H1 (cell line): Measurements from ENCODE around the gene CELSR1. TPM values are rescaled to one million over a fixed set of nuclear protein-coding genes. Genes with fewer than 3 reads are reported as not detected.

Experiments used
- RFX5 ChIP-seq: IDR thresholded peaks from 2 replicates; pipeline ENCODE4 v1.6.1; 2011; ENCODE audit warnings: low read depth, low read length, improper control_type of control experiment, borderline replicate concordance
- polyA plus RNA-seq, 7 experiments: library from polyadenylated mRNA; depleted of rRNA in 3 of 7; stranded (reverse) in 5 of 7; unstranded in 2 of 7; fragments of >200 nt in 5 of 7; fragments of 200-250 nt in 2 of 7; gene quantifications; 1 replicate in 5 of 7; 2 replicates in 1 of 7; 4 replicates in 1 of 7; pipeline versions ENCODE4 v1.2.1 to v1.2.3, GENCODE V29; 2011 to 2013; ENCODE audit warnings: missing spikeins in 2 of 7, mixed read lengths in 2 of 7
- total RNA-seq: library from RNA; stranded (reverse); fragmentation: NEBNext Ultra II Directional; extraction: Animal tissue kit (Norgen Biotek cat#: 25700); gene quantifications from 2 replicates; pipeline ENCODE4 v1.2.1, GENCODE V29; 2021
- TF ChIP-seq, protein P1 (sequence below): IDR thresholded peaks from 2 replicates; pipeline ENCODE4 v1.6.1; 2011; ENCODE audit warnings: low read depth, mild to moderate bottlenecking, low read length; ENCODE audit not compliant: insufficient read depth
- TF ChIP-seq, protein P2 (sequence below): fragments of 300-600 bp; sonication (generic); IDR thresholded peaks from 2 replicates; pipeline ENCODE4 v1.7.1; 2012; ENCODE audit warnings: low read length, moderate library complexity, mild to moderate bottlenecking, inconsistent platforms; ENCODE audit not compliant: insufficient replicate concordance

CELSR1 gene
- total and polyA plus RNA-seq, 2 of the 8 experiments (the other 6 are each of a cell fraction or from before 2014, with no cell fraction given) = 9.0 to 12.4 TPM

DNA sequence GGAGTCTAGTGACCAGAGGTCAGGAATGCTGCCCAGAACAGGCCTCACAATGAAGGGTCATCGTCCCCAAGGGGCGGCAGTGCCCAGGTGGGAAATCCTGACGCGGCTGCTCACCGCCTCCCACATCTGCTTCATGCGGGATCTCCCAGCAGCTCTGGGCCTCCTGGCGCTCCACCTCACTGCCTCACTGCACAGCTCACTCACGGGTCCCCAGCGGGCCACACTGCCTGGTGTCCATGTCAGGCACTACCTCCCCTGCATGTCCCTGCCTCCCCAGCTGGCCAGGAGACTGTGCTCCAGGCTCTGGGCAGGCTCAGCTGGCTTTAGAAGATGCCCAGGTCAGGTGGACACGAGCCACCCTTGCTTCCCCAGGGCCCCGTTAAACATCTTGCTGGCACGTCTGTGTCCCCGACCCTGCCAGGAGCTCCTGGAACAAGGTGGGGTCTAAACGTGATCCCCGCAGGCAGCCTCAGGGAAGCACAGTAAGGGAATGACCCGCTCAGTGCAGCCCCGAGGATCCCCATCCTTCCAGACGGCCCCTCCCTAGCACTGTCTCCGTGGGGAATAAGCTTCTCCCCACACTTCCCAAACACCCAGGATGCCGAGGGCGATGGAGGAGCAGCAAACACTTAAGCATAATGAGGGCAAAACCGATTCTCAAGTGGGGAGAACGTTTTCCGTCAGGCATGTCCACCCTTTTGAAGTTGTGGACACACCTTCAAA lies 108.7 kb downstream of the CELSR1 start (continued):
- TF ChIP-seq, protein P1, sequence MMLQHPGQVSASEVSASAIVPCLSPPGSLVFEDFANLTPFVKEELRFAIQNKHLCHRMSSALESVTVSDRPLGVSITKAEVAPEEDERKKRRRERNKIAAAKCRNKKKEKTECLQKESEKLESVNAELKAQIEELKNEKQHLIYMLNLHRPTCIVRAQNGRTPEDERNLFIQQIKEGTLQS = no peak
- no peak for TF ChIP-seq RFX5
- TF ChIP-seq, protein P2, sequence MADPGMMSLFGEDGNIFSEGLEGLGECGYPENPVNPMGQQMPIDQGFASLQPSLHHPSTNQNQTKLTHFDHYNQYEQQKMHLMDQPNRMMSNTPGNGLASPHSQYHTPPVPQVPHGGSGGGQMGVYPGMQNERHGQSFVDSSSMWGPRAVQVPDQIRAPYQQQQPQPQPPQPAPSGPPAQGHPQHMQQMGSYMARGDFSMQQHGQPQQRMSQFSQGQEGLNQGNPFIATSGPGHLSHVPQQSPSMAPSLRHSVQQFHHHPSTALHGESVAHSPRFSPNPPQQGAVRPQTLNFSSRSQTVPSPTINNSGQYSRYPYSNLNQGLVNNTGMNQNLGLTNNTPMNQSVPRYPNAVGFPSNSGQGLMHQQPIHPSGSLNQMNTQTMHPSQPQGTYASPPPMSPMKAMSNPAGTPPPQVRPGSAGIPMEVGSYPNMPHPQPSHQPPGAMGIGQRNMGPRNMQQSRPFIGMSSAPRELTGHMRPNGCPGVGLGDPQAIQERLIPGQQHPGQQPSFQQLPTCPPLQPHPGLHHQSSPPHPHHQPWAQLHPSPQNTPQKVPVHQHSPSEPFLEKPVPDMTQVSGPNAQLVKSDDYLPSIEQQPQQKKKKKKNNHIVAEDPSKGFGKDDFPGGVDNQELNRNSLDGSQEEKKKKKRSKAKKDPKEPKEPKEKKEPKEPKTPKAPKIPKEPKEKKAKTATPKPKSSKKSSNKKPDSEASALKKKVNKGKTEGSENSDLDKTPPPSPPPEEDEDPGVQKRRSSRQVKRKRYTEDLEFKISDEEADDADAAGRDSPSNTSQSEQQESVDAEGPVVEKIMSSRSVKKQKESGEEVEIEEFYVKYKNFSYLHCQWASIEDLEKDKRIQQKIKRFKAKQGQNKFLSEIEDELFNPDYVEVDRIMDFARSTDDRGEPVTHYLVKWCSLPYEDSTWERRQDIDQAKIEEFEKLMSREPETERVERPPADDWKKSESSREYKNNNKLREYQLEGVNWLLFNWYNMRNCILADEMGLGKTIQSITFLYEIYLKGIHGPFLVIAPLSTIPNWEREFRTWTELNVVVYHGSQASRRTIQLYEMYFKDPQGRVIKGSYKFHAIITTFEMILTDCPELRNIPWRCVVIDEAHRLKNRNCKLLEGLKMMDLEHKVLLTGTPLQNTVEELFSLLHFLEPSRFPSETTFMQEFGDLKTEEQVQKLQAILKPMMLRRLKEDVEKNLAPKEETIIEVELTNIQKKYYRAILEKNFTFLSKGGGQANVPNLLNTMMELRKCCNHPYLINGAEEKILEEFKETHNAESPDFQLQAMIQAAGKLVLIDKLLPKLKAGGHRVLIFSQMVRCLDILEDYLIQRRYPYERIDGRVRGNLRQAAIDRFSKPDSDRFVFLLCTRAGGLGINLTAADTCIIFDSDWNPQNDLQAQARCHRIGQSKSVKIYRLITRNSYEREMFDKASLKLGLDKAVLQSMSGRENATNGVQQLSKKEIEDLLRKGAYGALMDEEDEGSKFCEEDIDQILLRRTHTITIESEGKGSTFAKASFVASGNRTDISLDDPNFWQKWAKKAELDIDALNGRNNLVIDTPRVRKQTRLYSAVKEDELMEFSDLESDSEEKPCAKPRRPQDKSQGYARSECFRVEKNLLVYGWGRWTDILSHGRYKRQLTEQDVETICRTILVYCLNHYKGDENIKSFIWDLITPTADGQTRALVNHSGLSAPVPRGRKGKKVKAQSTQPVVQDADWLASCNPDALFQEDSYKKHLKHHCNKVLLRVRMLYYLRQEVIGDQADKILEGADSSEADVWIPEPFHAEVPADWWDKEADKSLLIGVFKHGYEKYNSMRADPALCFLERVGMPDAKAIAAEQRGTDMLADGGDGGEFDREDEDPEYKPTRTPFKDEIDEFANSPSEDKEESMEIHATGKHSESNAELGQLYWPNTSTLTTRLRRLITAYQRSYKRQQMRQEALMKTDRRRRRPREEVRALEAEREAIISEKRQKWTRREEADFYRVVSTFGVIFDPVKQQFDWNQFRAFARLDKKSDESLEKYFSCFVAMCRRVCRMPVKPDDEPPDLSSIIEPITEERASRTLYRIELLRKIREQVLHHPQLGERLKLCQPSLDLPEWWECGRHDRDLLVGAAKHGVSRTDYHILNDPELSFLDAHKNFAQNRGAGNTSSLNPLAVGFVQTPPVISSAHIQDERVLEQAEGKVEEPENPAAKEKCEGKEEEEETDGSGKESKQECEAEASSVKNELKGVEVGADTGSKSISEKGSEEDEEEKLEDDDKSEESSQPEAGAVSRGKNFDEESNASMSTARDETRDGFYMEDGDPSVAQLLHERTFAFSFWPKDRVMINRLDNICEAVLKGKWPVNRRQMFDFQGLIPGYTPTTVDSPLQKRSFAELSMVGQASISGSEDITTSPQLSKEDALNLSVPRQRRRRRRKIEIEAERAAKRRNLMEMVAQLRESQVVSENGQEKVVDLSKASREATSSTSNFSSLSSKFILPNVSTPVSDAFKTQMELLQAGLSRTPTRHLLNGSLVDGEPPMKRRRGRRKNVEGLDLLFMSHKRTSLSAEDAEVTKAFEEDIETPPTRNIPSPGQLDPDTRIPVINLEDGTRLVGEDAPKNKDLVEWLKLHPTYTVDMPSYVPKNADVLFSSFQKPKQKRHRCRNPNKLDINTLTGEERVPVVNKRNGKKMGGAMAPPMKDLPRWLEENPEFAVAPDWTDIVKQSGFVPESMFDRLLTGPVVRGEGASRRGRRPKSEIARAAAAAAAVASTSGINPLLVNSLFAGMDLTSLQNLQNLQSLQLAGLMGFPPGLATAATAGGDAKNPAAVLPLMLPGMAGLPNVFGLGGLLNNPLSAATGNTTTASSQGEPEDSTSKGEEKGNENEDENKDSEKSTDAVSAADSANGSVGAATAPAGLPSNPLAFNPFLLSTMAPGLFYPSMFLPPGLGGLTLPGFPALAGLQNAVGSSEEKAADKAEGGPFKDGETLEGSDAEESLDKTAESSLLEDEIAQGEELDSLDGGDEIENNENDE = no peak
